ENCODE data around the gene TFF3. TPM values are rescaled to one million over a fixed set of nuclear protein-coding genes. Genes with fewer than 3 reads are reported as not detected.

TFF3 gene
- total and polyA plus RNA-seq, 2 of the 4 experiments (the other 2 are of a cell fraction), result not detected

DNA sequence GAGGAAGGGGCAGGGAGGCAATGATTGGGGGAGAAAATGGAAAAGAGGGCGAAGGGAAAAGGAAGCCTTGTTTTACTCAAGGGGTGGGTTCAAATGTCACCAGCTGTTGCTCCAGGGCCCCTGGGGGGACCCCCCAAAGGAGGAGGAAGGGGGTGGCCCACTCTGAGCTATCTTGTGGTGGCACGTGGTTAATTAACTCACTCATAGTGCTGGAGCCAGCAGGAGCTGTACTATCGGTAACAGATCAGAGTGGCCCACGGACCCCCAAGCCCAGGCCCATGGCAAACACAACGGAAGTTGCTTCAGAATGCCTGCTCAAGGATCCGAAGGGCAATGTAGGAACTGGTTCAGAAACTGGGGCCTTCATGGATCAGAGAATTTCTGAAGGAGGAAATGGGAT, 28.3 kb upstream of the TFF3 start:
- Histone ChIP-seq H2BK20ac (ENCODE audit: low read depth, low read length) (no peak overlapping the region), H3K9me1 (ENCODE audit: insufficient read depth, low read length) (no peaks in the 10 kb centered on the region; the same call in 1 of the 2 replicates), H3K79me1 (ENCODE audit: low read depth in 1 of 2, low read length in 2 of 2) (no peaks in the 10 kb centered on the region), H2BK5ac (ENCODE audit: low read depth, low read length, poor library complexity, severe bottlenecking) (no peak overlapping the region), H4K20me1 (ENCODE audit: insufficient read depth, low read length) (no peaks in the 10 kb centered on the region), H3K4me3 (ENCODE audit: insufficient read depth, low read depth, low read length) (no peak overlapping the region), H2BK15ac (ENCODE audit: low read depth, low read length) (no peak overlapping the region), H2AK5ac (ENCODE audit: low read depth, low read length) (no peak overlapping the region), H3K4me2 (ENCODE audit: low read depth, low read length) (no peak overlapping the region), H3K9ac (ENCODE audit: low read depth, low read length) (no peak overlapping the region), H4K5ac (ENCODE audit: low read depth, low read length) (no peak overlapping the region), H3K23ac (ENCODE audit: low read depth, low read length) (no peak overlapping the region), H3K36me3 (ENCODE audit: control insufficient read depth, insufficient read depth, low read length) (no peaks in the 10 kb centered on the region), H3K27ac (ENCODE audit: insufficient read depth, low read length) (no peak overlapping the region), H3K9me3 (ENCODE audit: control insufficient read depth, insufficient read depth, low read length) (no peaks in the 10 kb centered on the region), H4K8ac (ENCODE audit: low read depth in 2 of 2, low read length in 2 of 2) (no peak overlapping the region), H3K14ac (replicated peaks; ENCODE audit: low read depth, low read length) (no peak overlapping the region), H3K4ac (ENCODE audit: low read depth, low read length) (no peak overlapping the region), H3K56ac (ENCODE audit: extremely low read depth, insufficient read depth, low read length) (no peak overlapping the region), H2BK120ac (ENCODE audit: low read depth, low read length) (no peak overlapping the region), H3K18ac (ENCODE audit: low read depth, low read length) (no peak overlapping the region), H4K91ac (ENCODE audit: insufficient read depth, low read depth, low read length) (no peak overlapping the region), H2AK9ac (replicated peaks; ENCODE audit: low read depth, low read length, poor library complexity) (no peak overlapping the region), H3K4me1 (ENCODE audit: control insufficient read depth, insufficient read depth, low read length) (no peaks in the 10 kb centered on the region), H2AFZ (replicated peaks; ENCODE audit: low read length, poor library complexity) (no peak overlapping the region), H3K27me3 (ENCODE audit: control insufficient read depth, insufficient read depth, low read length) (peaks cover 13% of the 10 kb centered on the region)
- WGBS, 2 experiments (ENCODE audit: extremely low coverage in 2 of 2, insufficient read length in 1 of 2), result 44% methylated on average over 3 of the region's 6 CpGs; no CpG with 5 or more reads in 1 of the 2 experiments
- ChIA-PET CTCF (no interaction called here), POLR2A (ENCODE audit: unreplicated experiment) (no interaction called here)
- in situ Hi-C loops (cut with MboI; ENCODE audit: low sequenced_read_pairs) (no loop called here), dilution Hi-C loops (cut with HindIII; ENCODE audit: low sequenced_read_pairs, unreplicated experiment) (no loop called here), intact Hi-C loops (cut with micrococcal nuclease) (no loop called here)
- ATAC-seq (ENCODE audit: low read depth) (no peak), DNase-seq (no peak)
- no peak for TF ChIP-seq MAFK (IDR thresholded peaks at IDR 0.05; ENCODE audit: low read depth, low read length)
- TF ChIP-seq MXI1 (IDR thresholded peaks at IDR 0.05; ENCODE audit: borderline replicate concordance, low read depth, low read length), result no peak
- no TSS peak for BruUV-seq (replicated peaks)
